Stimulated activated CD4-positive, alpha-beta T cell treated with anti-CD3 and anti-CD28 coated beads, TNF-alpha, amount 100 ng/mL, for 24 hours (primary cell): Measurements from ENCODE around the gene SERPINE2.
A peak's percentile ranks its signal among the peaks of the same experiment; 100 is the strongest.

ENCODE experiments used
- DNase-seq, 3 experiments: peaks; one replicate each; pipeline ENCODE4 v3.0.0-alpha.2; 2020; ENCODE audit warnings: low read depth in 3 of 3

SERPINE2 gene

GRCh38 chr2:223973606-223974005 is 65.5 kb downstream of the SERPINE2 start:
- DNase-seq, result no peak

GRCh38 chr2:223972656-223973102 is 66.4 kb downstream of the SERPINE2 start:
- no peak for DNase-seq

- DNase-seq, result no peak
These were observed 67.4 kb downstream of the SERPINE2 start for GRCh38 chr2:223971731-223972130.

- peak; percentile 17 to 49 (median 32) for DNase-seq
These were observed 68.5 kb downstream of the SERPINE2 start for GRCh38 chr2:223970343-223971128.

GRCh38 chr2:223969856-223970255 is 69.2 kb downstream of the SERPINE2 start:
- no peak for DNase-seq

GRCh38 chr2:223969315-223969714 is 69.8 kb downstream of the SERPINE2 start:
- no peak for DNase-seq

- DNase-seq, result no peak
These were observed 71.1 kb downstream of the SERPINE2 start for GRCh38 chr2:223967981-223968380.

- DNase-seq, result no peak
These were observed 79.4 kb downstream of the SERPINE2 start for GRCh38 chr2:223959688-223960087.

- DNase-seq, result peak; percentile 94 to 95 (median 95)
These were observed 81.8 kb downstream of the SERPINE2 start, which contains the start of gene MRPL44 for GRCh38 chr2:223957092-223957851. Gene MRPL44, plus strand, starts transcription at chr2:223957463. Its CDS starts 10 bp downstream, at chr2:223957473.

GRCh38 chr2:223956300-223956699 is 82.8 kb downstream of the SERPINE2 start:
- DNase-seq, result no peak

GRCh38 chr2:223954401-223954800 is 84.7 kb downstream of the SERPINE2 start:
- DNase-seq, result no peak

GRCh38 chr2:223952280-223952968 is 86.7 kb downstream of the SERPINE2 start:
- DNase-seq, result no peak

GRCh38 chr2:223950448-223951347 is 88.4 kb downstream of the SERPINE2 start:
- no peak for DNase-seq

- DNase-seq, result no peak
These were observed 89.7 kb downstream of the SERPINE2 start for GRCh38 chr2:223949241-223949840.

GRCh38 chr2:223947711-223948205 is 91.3 kb downstream of the SERPINE2 start:
- DNase-seq, result no peak

GRCh38 chr2:223945755-223946154 is 93.3 kb downstream of the SERPINE2 start:
- no peak for DNase-seq

- peak; percentile 55 to 80 (median 68) for DNase-seq
These were observed 94.2 kb downstream of the SERPINE2 start, which contains the start of gene WDFY1 for GRCh38 chr2:223944703-223945531. Gene WDFY1, minus strand, starts transcription at chr2:223945335. Its CDS starts 51 bp downstream, at chr2:223945284.

- DNase-seq, result no peak
These were observed 94.9 kb downstream of the SERPINE2 start for GRCh38 chr2:223944166-223944702.

GRCh38 chr2:223943561-223944008 is 95.5 kb downstream of the SERPINE2 start:
- DNase-seq, result no peak
